Keratinocyte (primary cell): ENCODE data around the gene TEX261.

Experiments
- CTCF ChIP-seq, 3 experiments: IDR thresholded peaks in 1 of 3; conservative IDR thresholded peaks in 1 of 3; optimal IDR thresholded peaks in 1 of 3; 2 replicates in 2 of 3; 3 replicates in 1 of 3; pipeline versions ENCODE3 to v1.5.1; 2011; ENCODE audit warnings: low read length in 3 of 3, mild to moderate bottlenecking in 3 of 3, moderate library complexity in 2 of 3, control low read depth in 1 of 3, inconsistent platforms in 1 of 3; ENCODE audit not compliant: insufficient read depth in 2 of 3; ENCODE audit errors: extremely low read depth in 1 of 3
- EZH2 ChIP-seq: IDR thresholded peaks from one replicate; pipeline ENCODE4 v1.6.1; 2012; ENCODE audit warnings: inconsistent platforms, mild to moderate bottlenecking, low read length, moderate library complexity

DNA sequence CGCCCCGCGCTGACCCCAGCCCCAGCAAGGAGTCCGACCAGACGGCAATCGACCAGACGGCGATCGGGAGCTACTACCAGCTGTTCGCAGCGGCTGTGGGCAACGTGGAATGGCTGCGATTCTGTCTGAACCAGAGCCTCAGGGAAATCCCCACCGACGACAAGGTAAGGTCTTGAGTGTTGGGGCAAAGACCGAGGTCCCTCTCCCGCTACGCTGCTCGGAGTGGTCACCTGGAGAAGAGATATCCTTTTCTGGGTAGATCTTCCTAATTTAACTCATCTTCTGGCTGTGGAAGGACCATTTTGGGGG, 15.5 kb downstream of the TEX261 start:
- no peak for TF ChIP-seq EZH2
- no peak for TF ChIP-seq CTCF (optimal IDR thresholded peaks at IDR 0.05 in 1 of 3, IDR thresholded peaks at IDR 0.05 in 1 of 3, conservative IDR thresholded peaks at IDR 0.05 in 1 of 3; ENCODE audit: extremely low read depth in 1 of 3, insufficient read depth in 2 of 3, low read length in 3 of 3)
